GM21390 (cell line): ENCODE data around the gene DEFB114.

Source experiments
- ATAC-seq: cut with Tn5 transposase; IDR thresholded peaks from one replicate; pipeline ENCODE4 v1.9.1; 2021; ENCODE audit not compliant: unreplicated experiment

Gene DEFB114

DNA sequence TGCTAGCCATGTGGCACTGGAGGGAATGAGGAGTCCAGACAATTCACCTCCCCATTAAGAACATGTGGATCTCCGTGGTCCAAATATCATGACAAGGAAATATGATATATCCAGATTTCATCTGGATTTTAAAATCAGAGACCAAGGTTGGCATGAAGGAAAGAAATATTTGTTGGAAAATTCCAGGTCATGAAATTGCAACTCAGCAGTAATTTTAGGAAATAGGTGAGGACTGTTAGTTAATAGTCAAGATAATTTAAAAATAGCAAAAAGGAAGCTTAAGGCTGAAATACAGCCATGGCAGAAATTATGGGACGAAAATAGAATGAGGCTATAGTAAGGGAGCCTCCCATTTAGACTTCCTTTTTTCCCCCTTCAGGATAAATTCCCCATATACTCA, 26.9 kb downstream of the DEFB114 start:
- ATAC-seq: no peak

DNA sequence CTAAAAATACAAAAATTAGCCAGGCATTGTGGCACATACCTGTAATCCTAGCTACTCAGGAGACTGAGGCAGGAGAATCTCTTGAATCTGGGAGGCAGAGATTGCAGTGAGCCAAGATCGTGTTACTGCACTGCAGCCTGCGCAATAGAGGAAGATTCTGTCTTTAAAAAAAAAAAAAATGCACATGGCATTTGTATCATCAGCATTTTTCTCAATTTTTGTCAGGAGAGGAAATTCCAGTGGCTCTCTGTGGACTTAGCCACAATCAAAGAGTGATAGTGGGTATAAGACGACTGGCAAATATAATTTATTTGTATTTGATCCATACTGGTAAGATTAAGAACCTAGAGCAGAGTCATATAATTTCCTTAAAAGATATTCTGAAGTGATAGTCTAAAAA, 28.6 kb downstream of the DEFB114 start:
- ATAC-seq: no peak

DNA sequence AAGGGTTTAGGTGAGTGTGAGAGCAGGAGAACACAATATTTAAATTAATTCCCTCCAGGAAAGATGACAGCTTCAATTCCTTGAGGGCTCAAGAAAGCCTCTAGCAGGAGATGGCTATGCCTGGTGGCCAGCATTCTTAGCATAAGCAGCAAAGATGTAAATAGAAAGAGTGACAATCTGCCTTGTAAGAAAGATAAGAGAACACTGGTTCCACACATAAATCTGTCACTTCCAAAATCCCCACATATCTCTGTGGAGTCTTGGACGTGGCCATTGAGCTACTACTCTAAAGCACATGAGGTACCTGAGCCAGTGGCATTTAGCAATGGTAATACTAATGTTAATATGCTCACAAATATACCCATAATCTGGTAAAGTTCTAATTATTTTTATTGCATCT, 29.2 kb downstream of the DEFB114 start:
- ATAC-seq: no peak

GRCh38 chr6:49933526-49933925, 30.4 kb downstream of the DEFB114 start:
- ATAC-seq: no peak

GRCh38 chr6:49929340-49929739, 34.6 kb downstream of the DEFB114 start:
- ATAC-seq: no peak

DNA sequence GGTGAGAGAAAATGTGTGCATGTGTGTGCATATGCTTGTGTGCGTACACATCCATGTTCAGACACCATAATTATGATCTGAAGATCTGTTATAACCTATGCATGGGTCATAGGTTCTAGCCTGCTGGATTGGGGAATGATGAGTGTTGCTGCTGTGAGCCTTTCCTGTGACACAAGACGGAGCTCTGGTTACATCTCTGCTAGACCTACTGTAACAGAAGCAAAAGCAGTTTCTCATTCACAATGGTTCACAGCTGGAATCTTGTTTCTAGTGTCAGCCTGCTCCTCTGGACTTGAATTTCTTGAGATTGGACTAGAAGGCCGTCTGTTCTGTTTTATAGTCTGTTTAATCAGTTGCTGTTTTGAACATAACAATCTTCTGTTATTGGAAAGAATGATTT, 40.1 kb downstream of the DEFB114 start:
- no peak for ATAC-seq

GRCh38 chr6:49919935-49920644, 43.9 kb downstream of the DEFB114 start:
- no peak for ATAC-seq

- no peak for ATAC-seq
Observed at GRCh38 chr6:49919261-49919660, 44.7 kb downstream of the DEFB114 start.

DNA sequence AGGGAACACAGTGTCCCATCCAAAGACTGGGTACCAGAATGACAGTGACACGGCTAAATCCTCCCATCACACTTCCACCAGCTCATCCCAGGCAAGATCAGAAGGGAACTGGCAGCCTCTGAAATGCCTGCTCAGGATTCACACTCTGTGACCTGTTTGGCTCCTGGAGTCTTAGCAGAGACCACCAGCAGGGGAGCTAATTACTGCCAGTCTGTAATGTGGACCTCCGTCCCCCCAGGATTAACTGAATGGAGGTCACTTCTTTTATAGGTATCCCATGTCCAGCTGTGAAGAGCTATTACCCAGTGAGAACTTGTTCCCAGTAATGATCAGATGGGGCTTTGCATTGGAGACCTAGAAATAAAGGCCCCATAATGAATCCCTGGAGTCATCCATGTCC, 45.2 kb downstream of the DEFB114 start:
- no peak for ATAC-seq

- no peak for ATAC-seq
Observed at GRCh38 chr6:49915035-49915434, 48.9 kb downstream of the DEFB114 start.

- no peak for ATAC-seq
Observed at GRCh38 chr6:49913636-49914375, 50.2 kb downstream of the DEFB114 start.

DNA sequence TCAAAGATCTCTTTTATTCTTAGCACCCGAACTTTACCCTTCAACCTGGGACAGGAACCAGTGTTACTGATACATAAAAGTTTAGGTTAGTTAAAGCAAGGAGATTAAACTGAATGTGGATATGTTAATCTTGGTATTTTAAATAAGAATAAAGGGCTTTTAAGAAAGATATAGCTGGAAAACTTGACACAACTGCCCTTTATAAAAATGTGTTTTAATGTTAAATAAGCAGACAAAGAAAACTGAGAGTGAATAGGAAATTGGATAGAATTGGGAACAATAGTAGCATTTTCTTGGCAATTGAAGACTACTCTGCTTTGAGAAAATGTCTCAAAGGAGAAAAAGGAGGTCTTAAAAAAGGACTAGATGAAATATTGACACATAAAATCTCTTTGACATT, 51.8 kb downstream of the DEFB114 start:
- no peak for ATAC-seq

GRCh38 chr6:49911252-49911651, 52.7 kb downstream of the DEFB114 start:
- no peak for ATAC-seq
